Activated naive CD4-positive, alpha-beta T cell treated with anti-CD3 and anti-CD28 coated beads, Interleukin-2, amount 50 U/mL, for 16 hours (primary cell): ENCODE measurements around the gene C9orf50.
A peak's percentile ranks its signal among the peaks of the same experiment; 100 is the strongest.
"Not testable (repeated sequence)": the region's sequence is repeated elsewhere in the genome, so short reads cannot be mapped to it uniquely, and the experiment has no call there.

Experiments used
- DNase-seq: peaks from one replicate; pipeline ENCODE4 v3.0.0-alpha.2; 2020

The C9orf50 gene

GRCh38 chr9:129647635-129648034, 26.7 kb upstream of the C9orf50 start:
- no peak for DNase-seq

GRCh38 chr9:129646654-129647053, 25.8 kb upstream of the C9orf50 start:
- no peak for DNase-seq

- DNase-seq, result no peak
These were observed 25.4 kb upstream of the C9orf50 start for GRCh38 chr9:129646252-129646651.

GRCh38 chr9:129644902-129645301, 24.0 kb upstream of the C9orf50 start:
- DNase-seq, result no peak

GRCh38 chr9:129644365-129644764, 23.5 kb upstream of the C9orf50 start:
- DNase-seq, result no peak

GRCh38 chr9:129643706-129644105, 22.8 kb upstream of the C9orf50 start:
- no peak for DNase-seq

- peak; percentile 91 for DNase-seq
These were observed 21.1 kb upstream of the C9orf50 start, which contains the start of gene ASB6 for GRCh38 chr9:129641750-129642585. ASB6 (minus strand) TSS chr9:129642151; CDS start chr9:129641999, 152 bp downstream.

- DNase-seq, result peak; percentile 28
These were observed 20.2 kb upstream of the C9orf50 start for GRCh38 chr9:129640871-129641749.

GRCh38 chr9:129640086-129640870, 19.4 kb upstream of the C9orf50 start:
- DNase-seq, result no peak

GRCh38 chr9:129639756-129640085, 18.8 kb upstream of the C9orf50 start:
- no peak for DNase-seq

GRCh38 chr9:129639034-129639630, 18.2 kb upstream of the C9orf50 start:
- no peak for DNase-seq

GRCh38 chr9:129637673-129638439, 17.0 kb upstream of the C9orf50 start:
- DNase-seq, result no peak

GRCh38 chr9:129637102-129637501, 16.2 kb upstream of the C9orf50 start:
- no peak for DNase-seq

GRCh38 chr9:129636343-129636742, 15.4 kb upstream of the C9orf50 start:
- not testable (repeated sequence) for DNase-seq

- DNase-seq, result no peak
These were observed 14.5 kb upstream of the C9orf50 start for GRCh38 chr9:129635099-129636065.

- DNase-seq, result no peak
These were observed 12.9 kb upstream of the C9orf50 start for GRCh38 chr9:129633848-129634247.

- no peak for DNase-seq
These were observed 12.3 kb upstream of the C9orf50 start for GRCh38 chr9:129633207-129633606.

GRCh38 chr9:129632460-129632859, 11.6 kb upstream of the C9orf50 start:
- no peak for DNase-seq

- no peak for DNase-seq
These were observed 10.8 kb upstream of the C9orf50 start for GRCh38 chr9:129631674-129632129.

- no peak for DNase-seq
These were observed 10.2 kb upstream of the C9orf50 start for GRCh38 chr9:129630967-129631673.
